Measurements from ENCODE around the gene TTYH3. TPM values are rescaled to one million over a fixed set of nuclear protein-coding genes. Genes with fewer than 3 reads are reported as not detected.
"Not testable (repeated sequence)": the region's sequence is repeated elsewhere in the genome, so short reads cannot be mapped to it uniquely, and the experiment has no call there.

Gene TTYH3, protein sequence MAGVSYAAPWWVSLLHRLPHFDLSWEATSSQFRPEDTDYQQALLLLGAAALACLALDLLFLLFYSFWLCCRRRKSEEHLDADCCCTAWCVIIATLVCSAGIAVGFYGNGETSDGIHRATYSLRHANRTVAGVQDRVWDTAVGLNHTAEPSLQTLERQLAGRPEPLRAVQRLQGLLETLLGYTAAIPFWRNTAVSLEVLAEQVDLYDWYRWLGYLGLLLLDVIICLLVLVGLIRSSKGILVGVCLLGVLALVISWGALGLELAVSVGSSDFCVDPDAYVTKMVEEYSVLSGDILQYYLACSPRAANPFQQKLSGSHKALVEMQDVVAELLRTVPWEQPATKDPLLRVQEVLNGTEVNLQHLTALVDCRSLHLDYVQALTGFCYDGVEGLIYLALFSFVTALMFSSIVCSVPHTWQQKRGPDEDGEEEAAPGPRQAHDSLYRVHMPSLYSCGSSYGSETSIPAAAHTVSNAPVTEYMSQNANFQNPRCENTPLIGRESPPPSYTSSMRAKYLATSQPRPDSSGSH
- total RNA-seq: 10 to 100 TPM; 30.3 to 38.7 TPM
- long read RNA-seq, partial matches to known transcripts: 0 of 16 reads
- long read RNA-seq, other reads (novel, unspliced or antisense): 16 of 16 reads

DNA sequence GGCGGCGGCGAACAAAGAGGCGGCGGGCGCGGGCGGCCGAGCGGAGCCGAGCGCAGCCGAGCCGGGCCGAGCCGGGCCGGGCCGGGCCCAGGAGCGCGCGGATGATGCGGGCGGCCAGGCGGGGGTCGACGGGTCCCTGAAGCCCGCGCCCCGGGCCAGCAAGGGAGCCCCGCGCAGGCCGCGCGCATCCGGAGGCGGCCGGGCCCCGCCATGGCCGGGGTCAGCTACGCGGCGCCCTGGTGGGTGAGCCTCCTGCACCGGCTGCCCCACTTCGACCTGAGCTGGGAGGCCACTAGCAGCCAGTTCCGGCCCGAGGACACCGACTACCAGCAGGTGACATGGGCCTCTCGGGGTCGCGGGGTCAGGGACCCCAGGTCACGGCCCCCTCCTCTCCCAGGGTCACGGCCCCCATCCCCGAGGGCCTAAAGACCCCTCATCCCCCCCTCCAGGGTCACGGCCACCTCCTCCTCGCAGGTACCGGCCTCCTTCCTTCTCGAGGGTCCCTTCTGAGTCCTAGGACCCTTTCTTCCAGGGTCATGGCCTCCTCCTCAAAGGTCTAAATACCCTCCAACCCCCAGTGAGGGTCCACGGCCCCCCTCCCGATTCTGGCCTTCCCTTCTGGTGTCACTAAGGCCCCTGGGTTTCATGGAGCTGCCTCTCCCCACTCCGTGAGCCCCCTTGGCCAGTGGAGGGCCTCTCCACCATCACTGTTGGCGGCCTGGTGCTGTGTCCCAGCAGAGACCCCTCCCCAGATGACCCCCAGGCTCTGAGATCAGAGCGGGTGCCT lies at the start of gene TTYH3:
TTYH3 (plus strand) TSS at position 41 of the 787 bp plus-strand sequence; CDS start at position 211, 170 bp downstream.
- no peak for DNase-seq

GRCh38 chr7:2582006-2582735 lies 49.6 kb upstream of the TTYH3 start:
- ATAC-seq: peak in 1 of 2 donors; percentile 21
- no peak for DNase-seq
- intact Hi-C loops (cut with DNase I): no loop called here

More for the DNA sequence above, at the start of gene TTYH3:
- peak in 1 of 2 donors; percentile 2 for ATAC-seq
- intact Hi-C loops (cut with DNase I): no loop called here

GRCh38 chr7:2583798-2584580 lies 47.8 kb upstream of the TTYH3 start:
- ATAC-seq (no peak), DNase-seq (no peak)
- intact Hi-C loops (cut with DNase I): no loop called here

GRCh38 chr7:2585446-2585845 lies 46.3 kb upstream of the TTYH3 start:
- intact Hi-C loops (cut with DNase I): no loop called here
- ATAC-seq (no peak), DNase-seq (no peak)

GRCh38 chr7:2586326-2587020 lies 45.3 kb upstream of the TTYH3 start:
- ATAC-seq (no peak), DNase-seq (no peak)

GRCh38 chr7:2587134-2587533 lies 44.7 kb upstream of the TTYH3 start:
- ATAC-seq (no peak), DNase-seq (no peak)
- intact Hi-C loops (cut with DNase I): no loop called here

More at GRCh38 chr7:2586326-2587020, 45.3 kb upstream of the TTYH3 start:
- intact Hi-C loops (cut with DNase I): no loop called here

- ATAC-seq: no peak
- no peak for DNase-seq
- intact Hi-C loops (cut with DNase I): no loop called here
These were observed 44.0 kb upstream of the TTYH3 start for GRCh38 chr7:2587778-2588177.

DNA sequence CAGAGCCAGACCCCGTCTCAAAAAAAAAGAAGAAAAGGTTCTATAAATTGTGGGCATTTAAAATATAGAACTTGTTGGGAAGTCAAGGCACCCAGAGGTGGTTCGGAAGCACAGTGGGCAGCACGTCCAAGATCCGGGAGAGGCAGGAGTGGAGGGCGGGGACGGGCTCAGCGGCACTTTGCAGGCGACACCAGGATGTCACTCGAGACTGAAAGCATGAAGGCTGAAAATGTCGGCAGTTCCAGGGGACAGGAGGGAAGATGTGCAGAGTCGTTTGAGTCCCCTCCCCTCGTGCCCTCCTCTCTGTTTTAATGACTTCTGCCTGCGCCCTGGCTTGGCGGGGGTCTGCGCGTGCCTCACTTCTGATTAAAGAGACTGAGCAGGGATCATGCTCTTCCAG lies 42.4 kb upstream of the TTYH3 start:
- DNase-seq: no peak
- intact Hi-C loops (cut with DNase I): no loop called here
- no peak for ATAC-seq

GRCh38 chr7:2589941-2590340 lies 41.8 kb upstream of the TTYH3 start:
- DNase-seq; intact Hi-C loops (cut with DNase I); ATAC-seq: not testable (repeated sequence)

- DNase-seq (no peak), ATAC-seq (no peak)
- intact Hi-C loops (cut with DNase I): no loop called here
These were observed 39.4 kb upstream of the TTYH3 start for GRCh38 chr7:2592375-2592865.

GRCh38 chr7:2593036-2593727 lies 38.6 kb upstream of the TTYH3 start:
- no peak for DNase-seq
- intact Hi-C loops (cut with DNase I): no loop called here
- no peak for ATAC-seq

DNA sequence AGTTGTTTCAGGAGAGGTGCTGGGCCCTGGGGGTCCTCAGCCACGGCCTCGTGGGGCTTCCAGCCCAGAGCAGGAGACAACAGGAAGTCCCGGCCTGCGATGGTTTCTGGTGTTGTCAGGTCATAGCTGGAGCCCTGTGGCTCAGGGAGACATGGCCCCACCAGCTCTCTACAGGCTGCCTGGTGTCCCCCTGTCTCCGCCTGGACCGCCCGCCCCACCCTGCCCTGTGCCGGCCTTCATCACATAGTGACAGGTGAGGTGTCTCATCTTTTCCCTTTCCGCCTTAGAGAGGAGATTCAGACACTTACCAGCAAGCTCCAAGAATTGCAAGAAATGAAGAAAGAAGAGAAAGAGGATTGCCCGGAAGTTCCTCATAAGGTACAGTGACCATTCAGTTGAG lies 37.2 kb upstream of the TTYH3 start:
- no peak for DNase-seq
- intact Hi-C loops (cut with DNase I): no loop called here
- no peak for ATAC-seq

DNA sequence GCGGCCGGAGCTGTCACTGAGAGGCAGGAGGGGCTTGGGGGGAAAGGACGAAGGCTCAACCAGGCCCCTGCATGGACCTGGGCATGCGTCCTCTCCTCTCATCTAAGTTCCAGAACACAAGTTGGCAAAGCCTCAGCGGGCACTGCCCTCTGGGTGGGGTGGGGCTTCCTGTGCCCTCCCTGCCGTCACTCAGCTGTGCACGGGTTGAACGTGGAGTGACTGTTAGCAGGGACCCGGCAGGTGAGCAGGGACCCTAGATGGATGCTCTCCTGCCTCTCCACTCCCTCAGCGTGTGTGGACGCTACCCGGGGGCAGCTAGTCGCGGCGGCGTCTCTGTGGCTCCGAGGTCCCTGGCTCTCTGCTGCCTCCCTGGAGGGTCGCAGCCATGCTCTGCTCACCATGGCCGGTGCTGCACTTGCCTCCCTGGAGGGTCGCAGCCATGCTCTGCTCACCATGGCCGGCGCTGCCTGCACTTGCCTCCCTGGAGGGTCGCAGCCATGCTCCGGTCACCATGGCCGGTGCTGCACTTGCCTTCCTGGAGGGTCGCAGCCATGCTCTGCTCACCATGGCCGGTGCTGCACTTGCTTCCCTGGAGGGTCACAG lies 36.4 kb upstream of the TTYH3 start:
- DNase-seq (no peak), ATAC-seq (no peak)
- intact Hi-C loops (cut with DNase I): no loop called here

- DNase-seq: no peak
- intact Hi-C loops (cut with DNase I): no loop called here
- ATAC-seq: no peak
These were observed 35.1 kb upstream of the TTYH3 start for GRCh38 chr7:2596464-2597272.

- intact Hi-C loops (cut with DNase I): no loop called here
- no peak for DNase-seq
- no peak for ATAC-seq
These were observed 34.5 kb upstream of the TTYH3 start for GRCh38 chr7:2597273-2597640.

GRCh38 chr7:2598154-2598823 lies 33.5 kb upstream of the TTYH3 start:
- DNase-seq (no peak), ATAC-seq (no peak)
- intact Hi-C loops (cut with DNase I): no loop called here

Measured in left cardiac atrium (tissue), 4 donors.